ENCODE data around the gene PTPRD. TPM values are rescaled to one million over a fixed set of nuclear protein-coding genes. Genes with fewer than 3 reads are reported as not detected.

Gene PTPRD
- total and polyA plus RNA-seq, 2 of the 4 experiments (the other 2 are of a cell fraction): 0.07 to 0.18 TPM

DNA sequence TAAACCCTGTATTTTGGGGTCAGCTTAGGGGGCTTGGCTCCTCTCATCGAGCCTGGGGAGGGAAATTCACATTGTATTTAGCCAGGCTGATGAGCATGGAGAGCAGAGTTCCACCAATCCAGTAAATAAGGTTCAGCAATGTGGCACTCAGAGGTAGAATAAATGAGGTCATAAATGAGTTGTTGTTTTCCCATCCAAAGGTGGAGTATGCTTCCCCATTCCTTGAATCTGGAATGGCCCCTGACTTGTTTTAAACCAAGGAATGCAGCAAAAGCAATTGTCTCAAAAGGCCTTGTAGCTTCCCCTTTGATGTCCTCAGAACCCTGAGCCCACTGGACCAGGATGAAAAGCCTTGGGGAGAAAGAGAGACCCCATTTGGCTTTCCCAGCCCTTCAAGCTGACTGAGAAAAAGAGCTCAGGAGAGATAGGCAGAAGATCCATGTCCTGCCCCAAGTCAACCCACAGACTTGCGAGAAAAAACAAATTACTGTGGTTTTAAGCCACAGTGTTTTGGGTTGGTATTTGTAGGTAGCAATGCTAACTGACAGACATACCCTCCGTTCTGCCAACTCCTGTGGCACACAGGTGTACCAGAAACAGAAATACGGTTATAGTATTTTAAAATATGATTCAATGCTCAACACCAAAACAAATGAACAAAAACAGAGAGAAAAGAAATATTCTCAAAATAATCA is 2247.2 kb downstream of the PTPRD start:
- dilution Hi-C loops (cut with HindIII; ENCODE audit: low sequenced_read_pairs, unreplicated experiment) (no loop called here), intact Hi-C loops (cut with micrococcal nuclease) (no loop called here), in situ Hi-C loops (cut with MboI; ENCODE audit: low sequenced_read_pairs) (no loop called here)
- no peak overlapping the region for H3K9ac ChIP-seq (ENCODE audit: low read depth, low read length)
- no peak overlapping the region for H2BK120ac ChIP-seq (ENCODE audit: low read depth, low read length)
- H3K18ac ChIP-seq (ENCODE audit: low read depth, low read length): no peak overlapping the region
- H2BK5ac ChIP-seq (ENCODE audit: low read depth, low read length, poor library complexity, severe bottlenecking): no peak overlapping the region
- BruUV-seq (replicated peaks): no TSS peak
- no peak overlapping the region for H2AFZ ChIP-seq (replicated peaks; ENCODE audit: low read length, poor library complexity)
- TF ChIP-seq CEBPB (IDR thresholded peaks at IDR 0.05; ENCODE audit: low read depth, low read length) (no peak), FOS (IDR thresholded peaks at IDR 0.05; ENCODE audit: low read depth, low read length) (no peak), NFE2L2 (IDR thresholded peaks at IDR 0.05; ENCODE audit: low read depth, low read length) (no peak), SMC3 (IDR thresholded peaks at IDR 0.05; ENCODE audit: low read depth, low read length) (no peak), POLR2A (IDR thresholded peaks at IDR 0.05; ENCODE audit: low read depth, low read length) (no peak), CHD1 (IDR thresholded peaks at IDR 0.05; ENCODE audit: low read depth, low read length) (no peak), BHLHE40 (IDR thresholded peaks at IDR 0.05; ENCODE audit: low read depth, low read length) (no peak), MXI1 (IDR thresholded peaks at IDR 0.05; ENCODE audit: borderline replicate concordance, low read depth, low read length) (no peak), MAFK (IDR thresholded peaks at IDR 0.05; ENCODE audit: low read depth, low read length) (no peak), RCOR1 (IDR thresholded peaks at IDR 0.05; ENCODE audit: insufficient replicate concordance, low read length) (no peak), RAD21 (IDR thresholded peaks at IDR 0.05; ENCODE audit: low read length) (no peak), MAZ (IDR thresholded peaks at IDR 0.05; ENCODE audit: borderline replicate concordance, low read depth, low read length) (no peak), RFX5 (IDR thresholded peaks at IDR 0.05; ENCODE audit: low read depth, low read length) (no peak)
- TF ChIP-seq, protein P1, sequence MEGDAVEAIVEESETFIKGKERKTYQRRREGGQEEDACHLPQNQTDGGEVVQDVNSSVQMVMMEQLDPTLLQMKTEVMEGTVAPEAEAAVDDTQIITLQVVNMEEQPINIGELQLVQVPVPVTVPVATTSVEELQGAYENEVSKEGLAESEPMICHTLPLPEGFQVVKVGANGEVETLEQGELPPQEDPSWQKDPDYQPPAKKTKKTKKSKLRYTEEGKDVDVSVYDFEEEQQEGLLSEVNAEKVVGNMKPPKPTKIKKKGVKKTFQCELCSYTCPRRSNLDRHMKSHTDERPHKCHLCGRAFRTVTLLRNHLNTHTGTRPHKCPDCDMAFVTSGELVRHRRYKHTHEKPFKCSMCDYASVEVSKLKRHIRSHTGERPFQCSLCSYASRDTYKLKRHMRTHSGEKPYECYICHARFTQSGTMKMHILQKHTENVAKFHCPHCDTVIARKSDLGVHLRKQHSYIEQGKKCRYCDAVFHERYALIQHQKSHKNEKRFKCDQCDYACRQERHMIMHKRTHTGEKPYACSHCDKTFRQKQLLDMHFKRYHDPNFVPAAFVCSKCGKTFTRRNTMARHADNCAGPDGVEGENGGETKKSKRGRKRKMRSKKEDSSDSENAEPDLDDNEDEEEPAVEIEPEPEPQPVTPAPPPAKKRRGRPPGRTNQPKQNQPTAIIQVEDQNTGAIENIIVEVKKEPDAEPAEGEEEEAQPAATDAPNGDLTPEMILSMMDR (conservative IDR thresholded peaks at IDR 0.05; ENCODE audit: low read depth, low read length): no peak
- TF ChIP-seq, protein P2, sequence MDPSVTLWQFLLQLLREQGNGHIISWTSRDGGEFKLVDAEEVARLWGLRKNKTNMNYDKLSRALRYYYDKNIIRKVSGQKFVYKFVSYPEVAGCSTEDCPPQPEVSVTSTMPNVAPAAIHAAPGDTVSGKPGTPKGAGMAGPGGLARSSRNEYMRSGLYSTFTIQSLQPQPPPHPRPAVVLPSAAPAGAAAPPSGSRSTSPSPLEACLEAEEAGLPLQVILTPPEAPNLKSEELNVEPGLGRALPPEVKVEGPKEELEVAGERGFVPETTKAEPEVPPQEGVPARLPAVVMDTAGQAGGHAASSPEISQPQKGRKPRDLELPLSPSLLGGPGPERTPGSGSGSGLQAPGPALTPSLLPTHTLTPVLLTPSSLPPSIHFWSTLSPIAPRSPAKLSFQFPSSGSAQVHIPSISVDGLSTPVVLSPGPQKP (IDR thresholded peaks at IDR 0.05; ENCODE audit: borderline replicate concordance, low read depth, low read length): no peak
- TF ChIP-seq, protein P3, sequence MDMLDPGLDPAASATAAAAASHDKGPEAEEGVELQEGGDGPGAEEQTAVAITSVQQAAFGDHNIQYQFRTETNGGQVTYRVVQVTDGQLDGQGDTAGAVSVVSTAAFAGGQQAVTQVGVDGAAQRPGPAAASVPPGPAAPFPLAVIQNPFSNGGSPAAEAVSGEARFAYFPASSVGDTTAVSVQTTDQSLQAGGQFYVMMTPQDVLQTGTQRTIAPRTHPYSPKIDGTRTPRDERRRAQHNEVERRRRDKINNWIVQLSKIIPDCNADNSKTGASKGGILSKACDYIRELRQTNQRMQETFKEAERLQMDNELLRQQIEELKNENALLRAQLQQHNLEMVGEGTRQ (IDR thresholded peaks at IDR 0.05; ENCODE audit: low read depth, low read length): no peak
- ChIA-PET POLR2A (ENCODE audit: unreplicated experiment) (no interaction called here), CTCF (no interaction called here)
- peaks cover 1% of the 10 kb centered on the region; the same call in 1 of the 2 replicates for H3K4me1 ChIP-seq (ENCODE audit: control insufficient read depth, insufficient read depth, low read length)
- H4K5ac ChIP-seq (ENCODE audit: low read depth, low read length): no peak overlapping the region
- H3K4me2 ChIP-seq (ENCODE audit: low read depth, low read length): no peak overlapping the region
- no peak overlapping the region for H2AK5ac ChIP-seq (ENCODE audit: low read depth, low read length)
- no peaks in the 10 kb centered on the region for H3K9me1 ChIP-seq (ENCODE audit: insufficient read depth, low read length)
- H4K8ac ChIP-seq (ENCODE audit: low read depth in 2 of 2, low read length in 2 of 2): no peak overlapping the region
- ATAC-seq (ENCODE audit: low read depth) (no peak), DNase-seq (no peak)
- H2AK9ac ChIP-seq (replicated peaks; ENCODE audit: low read depth, low read length, poor library complexity): no peak overlapping the region
- no peak overlapping the region for H3K4me3 ChIP-seq (ENCODE audit: insufficient read depth, low read depth, low read length)
- no peaks in the 10 kb centered on the region for H3K27me3 ChIP-seq (ENCODE audit: control insufficient read depth, insufficient read depth, low read length)
- H3K56ac ChIP-seq (ENCODE audit: extremely low read depth, insufficient read depth, low read length): no peak overlapping the region
- no peaks in the 10 kb centered on the region for H3K36me3 ChIP-seq (ENCODE audit: control insufficient read depth, insufficient read depth, low read length)
- H3K14ac ChIP-seq (replicated peaks; ENCODE audit: low read depth, low read length): no peak overlapping the region
- H4K91ac ChIP-seq (ENCODE audit: insufficient read depth, low read depth, low read length): no peak overlapping the region
- WGBS, 2 experiments (ENCODE audit: extremely low coverage in 2 of 2, insufficient read length in 1 of 2): no CpG with 5 or more reads among the region's 4 CpGs
- no peaks in the 10 kb centered on the region; the same call in 1 of the 2 replicates for H3K9me3 ChIP-seq (ENCODE audit: control insufficient read depth, insufficient read depth, low read length)
- H2BK20ac ChIP-seq (ENCODE audit: low read depth, low read length): no peak overlapping the region
- H3K23ac ChIP-seq (ENCODE audit: low read depth, low read length): no peak overlapping the region
- H3K27ac ChIP-seq (ENCODE audit: insufficient read depth, low read length): no peak overlapping the region
- no peak overlapping the region for H3K4ac ChIP-seq (ENCODE audit: low read depth, low read length)
- no peaks in the 10 kb centered on the region for H3K79me1 ChIP-seq (ENCODE audit: low read depth in 1 of 2, low read length in 2 of 2)
- H4K20me1 ChIP-seq (ENCODE audit: insufficient read depth, low read length): no peaks in the 10 kb centered on the region
- H2BK15ac ChIP-seq (ENCODE audit: low read depth, low read length): no peak overlapping the region
